ENCODE results near the gene CISD3.
"Not testable (repeated sequence)": the region's sequence is repeated elsewhere in the genome, so short reads cannot be mapped to it uniquely, and the experiment has no call there.

The CISD3 gene

DNA sequence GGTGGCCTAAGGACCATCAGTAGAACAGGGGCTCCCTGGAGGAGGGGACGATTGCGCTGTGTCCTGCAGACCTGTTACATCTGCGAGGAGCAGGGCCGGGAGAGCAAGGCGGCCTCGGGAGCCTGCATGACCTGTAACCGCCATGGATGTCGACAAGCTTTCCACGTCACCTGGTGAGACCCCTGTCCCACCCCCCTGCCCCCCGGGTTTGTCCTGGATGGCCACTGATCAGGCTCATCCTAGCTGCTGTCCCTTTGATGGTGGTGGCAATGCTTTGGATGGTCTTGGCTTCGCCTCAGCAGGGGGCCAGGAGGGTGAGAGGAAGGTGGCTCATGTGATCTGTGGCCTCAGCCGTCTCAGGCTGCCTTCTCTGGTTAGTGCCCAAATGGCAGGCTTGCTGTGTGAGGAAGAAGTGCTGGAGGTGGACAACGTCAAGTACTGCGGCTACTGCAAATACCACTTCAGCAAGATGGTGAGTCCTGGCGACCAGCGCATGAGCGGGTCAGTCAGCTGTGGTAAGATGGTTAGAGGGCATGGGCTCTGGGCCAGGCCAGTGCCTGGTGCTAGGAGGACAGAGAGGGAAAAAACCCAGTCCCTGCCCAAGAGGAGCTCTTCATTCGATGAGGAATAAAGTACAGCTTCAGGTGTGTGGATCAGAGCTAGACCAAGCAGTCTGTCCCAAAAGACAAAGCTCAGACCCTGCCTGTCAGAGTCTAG, 20.9 kb upstream of the CISD3 start:
- DNase-seq = no peak

- no peak for DNase-seq
These were observed 20.1 kb upstream of the CISD3 start for GRCh38 chr17:38709864-38710603.

DNA sequence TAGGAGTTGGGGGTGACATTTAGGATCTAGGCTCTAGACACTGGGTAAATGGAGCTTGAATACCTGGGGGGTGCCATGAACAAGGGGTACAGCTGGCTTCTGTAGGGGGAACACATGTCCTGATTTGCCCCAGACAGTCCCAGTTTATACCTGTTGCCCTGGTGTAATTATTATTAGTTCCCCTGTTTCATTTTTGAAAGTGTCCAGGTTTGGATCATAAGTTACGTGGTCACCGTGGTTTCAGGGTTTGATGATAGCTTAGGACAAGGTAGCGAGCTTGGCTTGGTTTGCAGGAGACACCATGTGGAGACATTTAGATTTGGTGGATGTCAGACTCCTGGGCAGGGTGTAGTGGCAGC, 19.6 kb upstream of the CISD3 start:
- no peak for DNase-seq

GRCh38 chr17:38710985-38711384, 19.2 kb upstream of the CISD3 start:
- no peak for DNase-seq

GRCh38 chr17:38711792-38712571, 18.2 kb upstream of the CISD3 start:
- DNase-seq = no peak

DNA sequence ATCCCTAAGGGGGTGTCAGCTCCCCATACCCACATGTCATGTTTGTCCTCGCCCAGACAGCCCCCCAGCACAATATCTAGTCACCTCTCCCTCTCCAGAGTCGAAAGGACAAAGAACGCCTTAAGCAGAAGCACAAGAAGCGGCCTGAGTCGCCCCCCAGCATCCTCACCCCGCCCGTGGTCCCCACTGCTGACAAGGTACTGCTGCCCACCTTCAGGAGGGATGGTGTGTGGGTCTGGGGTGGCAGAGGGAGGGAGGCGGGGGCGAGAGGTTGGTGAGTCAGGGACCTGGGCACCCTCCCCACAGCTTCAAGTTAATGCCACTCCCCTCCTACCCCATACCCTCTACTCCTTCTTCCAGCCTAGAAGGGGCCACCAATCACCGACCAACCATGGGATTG, 17.5 kb upstream of the CISD3 start:
- no peak for DNase-seq

DNA sequence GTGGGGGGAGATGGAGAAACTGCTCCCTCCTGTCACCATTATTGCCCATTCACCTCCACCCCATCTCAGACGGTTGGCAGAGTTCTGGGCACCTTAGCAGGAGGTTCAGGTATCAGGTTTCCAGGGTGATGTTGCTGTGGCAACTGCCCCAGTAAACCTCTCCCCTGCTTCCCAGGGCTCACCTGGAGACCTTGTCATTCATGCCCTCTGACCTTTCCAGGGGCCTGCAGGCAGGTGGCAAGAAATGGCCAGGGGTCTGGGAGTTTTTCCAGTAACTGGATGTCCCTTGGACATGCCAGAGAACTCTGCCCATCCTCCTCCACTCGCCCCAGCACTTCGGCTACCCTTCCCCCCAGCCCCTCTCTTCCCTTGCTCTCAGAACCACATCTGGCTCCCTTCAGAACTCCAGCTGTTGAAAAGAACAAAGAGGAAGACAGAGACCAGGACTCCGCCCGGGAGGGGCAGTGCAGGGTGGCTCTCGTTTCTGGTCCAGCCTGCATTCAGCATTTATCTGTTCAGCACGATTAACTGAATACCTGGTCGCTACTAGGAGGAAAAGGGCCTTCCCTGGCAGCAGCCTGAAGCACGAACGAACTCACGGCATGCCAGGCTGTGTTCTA, 16.6 kb upstream of the CISD3 start:
- no peak for DNase-seq

- DNase-seq = no peak
These were observed 14.8 kb upstream of the CISD3 start for GRCh38 chr17:38715216-38715943.

- DNase-seq = no peak
These were observed 13.7 kb upstream of the CISD3 start for GRCh38 chr17:38716368-38717005.

- no peak for DNase-seq
These were observed 12.9 kb upstream of the CISD3 start for GRCh38 chr17:38717139-38717745.

GRCh38 chr17:38719289-38719942, 10.7 kb upstream of the CISD3 start:
- no peak for DNase-seq

GRCh38 chr17:38719943-38720641, 10.0 kb upstream of the CISD3 start:
- DNase-seq = no peak

GRCh38 chr17:38720941-38721340, 9.2 kb upstream of the CISD3 start:
- no peak for DNase-seq

GRCh38 chr17:38721802-38722201, 8.3 kb upstream of the CISD3 start:
- no peak for DNase-seq

GRCh38 chr17:38724337-38724988, 5.7 kb upstream of the CISD3 start:
- no peak for DNase-seq

DNA sequence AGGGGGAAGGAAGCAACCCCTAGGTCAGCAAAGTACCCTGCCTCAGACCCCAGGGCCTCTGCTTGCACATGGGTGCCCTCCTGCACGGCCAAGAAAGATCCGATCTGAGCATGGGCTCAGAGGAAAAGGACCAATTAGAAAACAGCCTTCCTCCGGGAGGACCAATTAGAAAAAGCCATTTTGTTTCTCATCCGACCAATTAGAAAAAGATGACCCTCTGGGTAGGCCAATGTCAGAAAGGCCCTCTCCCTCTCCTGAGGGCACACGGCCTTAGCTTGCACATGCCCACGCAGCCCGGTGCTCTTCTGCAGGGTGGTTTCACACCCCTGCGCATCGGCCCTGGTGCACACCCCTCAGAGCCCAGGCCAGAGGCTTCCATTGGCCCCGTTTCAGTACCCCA, 5.1 kb upstream of the CISD3 start:
- no peak for DNase-seq

DNA sequence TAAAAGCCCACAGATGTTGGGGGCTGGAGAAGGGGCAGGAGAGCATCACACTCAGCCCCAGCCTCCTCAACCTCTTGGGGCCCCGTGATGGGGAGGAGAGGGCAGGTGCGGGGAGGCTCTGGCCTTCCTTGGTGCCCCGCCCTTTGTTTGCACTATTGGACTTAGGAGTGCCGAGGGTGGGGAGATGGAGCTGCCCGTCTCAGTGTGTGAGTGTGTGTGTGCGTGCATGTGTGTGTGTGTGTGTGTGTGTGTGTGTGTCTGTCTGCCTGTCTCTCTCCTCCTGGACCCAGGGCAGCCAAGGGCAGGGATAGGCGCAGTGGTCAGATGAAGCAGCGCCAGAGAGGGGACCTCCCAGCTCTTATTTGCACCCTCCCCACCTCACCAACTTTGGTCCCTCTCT, 4.0 kb upstream of the CISD3 start:
- not testable (repeated sequence) for DNase-seq

GRCh38 chr17:38727736-38728135, 2.4 kb upstream of the CISD3 start:
- no peak for DNase-seq

DNA sequence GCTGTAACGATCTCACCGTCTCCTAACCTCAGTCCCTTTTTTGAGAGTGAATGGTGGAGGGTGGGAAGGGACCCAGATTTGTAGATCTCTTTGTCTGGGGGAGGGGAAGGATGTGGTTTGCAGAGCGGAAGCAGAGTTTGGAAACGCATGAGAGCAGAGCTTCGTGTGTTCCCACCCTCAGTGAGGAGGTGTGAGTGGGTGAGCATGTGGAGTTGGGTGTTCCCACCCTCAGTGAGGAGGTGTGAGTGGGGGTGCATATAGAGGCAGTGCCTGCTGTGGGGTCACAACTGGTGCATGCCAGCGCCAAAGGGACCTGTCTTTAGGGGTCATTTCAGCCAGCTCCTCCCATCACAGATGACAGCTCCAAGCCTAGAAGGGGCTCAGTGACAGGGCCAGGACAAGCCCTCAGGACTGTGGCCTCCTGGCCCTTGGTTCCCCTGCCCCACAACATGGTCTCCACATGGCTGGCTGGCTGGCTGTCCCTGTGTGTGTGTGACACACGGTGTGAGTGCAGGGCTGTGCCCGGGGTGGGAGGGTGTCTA, 1.8 kb upstream of the CISD3 start:
- DNase-seq = no peak

Data from activated CD4-positive, CD25-positive, alpha-beta regulatory T cell treated with anti-CD3 and anti-CD28 coated beads, Interleukin-2, amount 50 U/mL, for 72 hours (primary cell).